RWPE2 (cell line): ENCODE results near the gene EPC1.

ENCODE experiments used
- ATAC-seq: fragments of 200-7000 bp; cut with Tn5 transposase; 3 replicates; pipeline ENCODE4 v1.9.1; 2021; ENCODE audit warnings: low read depth
- DNase-seq: peaks from one replicate; pipeline ENCODE4 v3.0.0-alpha.2; 2020; ENCODE audit warnings: low spot score
- H3K27ac ChIP-seq: fragments of 450-650 bp; 2 replicates; pipeline ENCODE4 v1.5.1; 2017; ENCODE audit warnings: mild to moderate bottlenecking; ENCODE audit not compliant: poor library complexity, severe bottlenecking
- H3K27me3 ChIP-seq: fragments of 250-450 bp; sonication (Bioruptor Pico); 2 replicates; pipeline ENCODE4 v1.5.1; 2021; ENCODE audit warnings: mild to moderate bottlenecking, moderate library complexity; ENCODE audit not compliant: insufficient read depth, poor library complexity, severe bottlenecking
- H3K36me3 ChIP-seq: fragments of 250-450 bp; sonication (Bioruptor Pico); 2 replicates; pipeline ENCODE4 v1.5.1; 2020; ENCODE audit warnings: low read depth, mild to moderate bottlenecking, moderate library complexity
- H3K4me1 ChIP-seq: fragments of 250-450 bp; sonication (Bioruptor Pico); 2 replicates; pipeline ENCODE4 v1.5.1; 2021; ENCODE audit warnings: mild to moderate bottlenecking, moderate library complexity; ENCODE audit not compliant: insufficient read depth, poor library complexity, severe bottlenecking
- H3K4me3 ChIP-seq: fragments of 250-450 bp; sonication (Bioruptor Pico); 2 replicates; pipeline ENCODE4 v1.5.1; 2021; ENCODE audit warnings: mild to moderate bottlenecking, moderate library complexity; ENCODE audit not compliant: severe bottlenecking
- H3K9me3 ChIP-seq: fragments of 250-450 bp; sonication (Bioruptor Pico); 2 replicates; pipeline ENCODE4 v1.5.1; 2021; ENCODE audit warnings: mild to moderate bottlenecking, moderate library complexity; ENCODE audit not compliant: severe bottlenecking
- CTCF ChIP-seq: fragments of 450-650 bp; IDR thresholded peaks from one replicate; pipeline ENCODE4 v1.5.1; 2017; ENCODE audit warnings: mild to moderate bottlenecking, moderate library complexity; ENCODE audit not compliant: poor library complexity, severe bottlenecking

Gene EPC1

GRCh38 chr10:32386623-32387260 is 39.8 kb upstream of the EPC1 start:
- Histone ChIP-seq H3K9me3 (no peaks in the 10 kb centered on the region), H3K4me1 (no peaks in the 10 kb centered on the region), H3K27ac (no peak overlapping the region), H3K27me3 (no peaks in the 10 kb centered on the region), H3K36me3 (no peaks in the 10 kb centered on the region), H3K4me3 (no peak overlapping the region)
- TF ChIP-seq CTCF: no peak
- ATAC-seq (no peak), DNase-seq (no peak)

- no peak for ATAC-seq
- Histone ChIP-seq H3K4me3 (no peak overlapping the region), H3K27me3 (no peaks in the 10 kb centered on the region), H3K36me3 (no peaks in the 10 kb centered on the region), H3K4me1 (peaks cover 8% of the 10 kb centered on the region), H3K27ac (no peak overlapping the region), H3K9me3 (no peaks in the 10 kb centered on the region)
- TF ChIP-seq CTCF: no peak
- no peak for DNase-seq
Measured at GRCh38 chr10:32384171-32384570, 37.2 kb upstream of the EPC1 start.

- peaks cover 9% of the 10 kb centered on the region for H3K4me1 ChIP-seq
- no peaks in the 10 kb centered on the region for H3K36me3 ChIP-seq
- no peak overlapping the region for H3K4me3 ChIP-seq
- no peak for TF ChIP-seq CTCF
- no peaks in the 10 kb centered on the region for H3K9me3 ChIP-seq
- H3K27ac ChIP-seq: no peak overlapping the region
- no peak for ATAC-seq
- H3K27me3 ChIP-seq: no peaks in the 10 kb centered on the region
- no peak for DNase-seq
Measured at GRCh38 chr10:32381165-32381564, 34.2 kb upstream of the EPC1 start.

GRCh38 chr10:32379950-32380551 is 33.1 kb upstream of the EPC1 start:
- Histone ChIP-seq H3K9me3 (no peaks in the 10 kb centered on the region), H3K4me3 (no peak overlapping the region), H3K4me1 (peaks cover 15% of the 10 kb centered on the region), H3K36me3 (no peaks in the 10 kb centered on the region), H3K27ac (peak overlapping the region; percentile 71), H3K27me3 (no peaks in the 10 kb centered on the region)
- TF ChIP-seq CTCF: no peak
- ATAC-seq (no peak), DNase-seq (no peak)

- Histone ChIP-seq H3K9me3 (no peaks in the 10 kb centered on the region), H3K27me3 (no peaks in the 10 kb centered on the region), H3K27ac (peak overlapping the region; percentile 71), H3K4me1 (peaks cover 20% of the 10 kb centered on the region), H3K36me3 (no peaks in the 10 kb centered on the region), H3K4me3 (peak overlapping the region; percentile 63)
- DNase-seq (no peak), ATAC-seq (peak; percentile 69)
- no peak for TF ChIP-seq CTCF
Measured at GRCh38 chr10:32379318-32379949, 32.5 kb upstream of the EPC1 start.
